Kidney (tissue), 14 donors: ENCODE results near the gene MYH10. TPM values are rescaled to one million over a fixed set of nuclear protein-coding genes. Genes with fewer than 3 reads are reported as not detected.

Source experiments
- DNase-seq, 5 donors: peaks; one replicate each; pipeline ENCODE4 v3.0.0-alpha.2; 2013 to 2020
- FAIRE-seq: peaks from 2 replicates; lab custom pipeline; 2012; peaks lifted over from hg19 to GRCh38; lab: Jason Lieb, UNC
- H3K27ac ChIP-seq, 2 donors: one replicate each; pipeline ENCODE4 v1.7.0; 2013; ENCODE audit warnings: low read depth in 2 of 2, low read length in 2 of 2, inconsistent platforms in 1 of 2
- H3K27me3 ChIP-seq: one replicate; pipeline ENCODE4 v1.7.1; 2013; ENCODE audit warnings: low read length, inconsistent platforms; ENCODE audit not compliant: control insufficient read depth, insufficient read depth
- H3K36me3 ChIP-seq, 3 donors: one replicate each; pipeline versions ENCODE4 v1.7.0 to v1.7.1; 2013; ENCODE audit warnings: low read length in 3 of 3, control low read depth in 1 of 3, inconsistent platforms in 1 of 3; ENCODE audit not compliant: insufficient read depth in 3 of 3, control insufficient read depth in 2 of 3
- H3K4me1 ChIP-seq, 3 donors: one replicate each; pipeline versions ENCODE4 v1.7.0 to v1.7.1; 2013; ENCODE audit warnings: low read length in 3 of 3, inconsistent platforms in 1 of 3, low read depth in 1 of 3; ENCODE audit not compliant: control insufficient read depth in 2 of 3, insufficient read depth in 2 of 3
- H3K4me3 ChIP-seq, 3 donors: one replicate each; pipeline versions ENCODE4 v1.7.0 to v1.8.1; 2013; ENCODE audit warnings: low read length in 3 of 3, control low read depth in 1 of 3, inconsistent platforms in 1 of 3
- H3K9ac ChIP-seq, 3 donors: one replicate each; pipeline versions ENCODE4 v1.7.0 to v1.7.1; 2013; ENCODE audit warnings: low read length in 3 of 3, control low read depth in 1 of 3, inconsistent platforms in 1 of 3
- H3K9me3 ChIP-seq, 3 donors: one replicate each; pipeline versions ENCODE4 v1.7.0 to v1.7.1; 2013; ENCODE audit warnings: low read length in 3 of 3, control low read depth in 1 of 3, inconsistent platforms in 1 of 3; ENCODE audit not compliant: control insufficient read depth in 2 of 3, insufficient read depth in 1 of 3
- intact Hi-C: fragments of 100-400 bp; cut with DNase I; formaldehyde crosslinking; loops from one replicate; pipeline ENCODE4 v1.11.1; 2022
- polyA plus RNA-seq: library from polyadenylated mRNA; stranded (reverse); fragments of 350-450 nt; fragmentation: Illumina TruSeq; extraction: RNeasy Lipid Tissue Mini Kit (QIAGEN cat#74804); gene quantifications from one replicate; pipeline ENCODE4 v1.2.3, GENCODE V29; 2014; ENCODE audit warnings: low read depth, low replicate concordance; ENCODE audit not compliant: insufficient read depth
- total RNA-seq: library from RNA; stranded (reverse); fragmentation: NEBNext Ultra II Directional; extraction: Animal tissue kit (Norgen Biotek cat#: 25700); gene quantifications from one replicate; pipeline ENCODE4 v1.2.1, GENCODE V29; 2021
- TF ChIP-seq, protein P1 (sequence below): IDR thresholded peaks from 3 replicates; pipeline ENCODE4 v1.5.1; 2012; ENCODE audit warnings: mild to moderate bottlenecking, moderate library complexity, borderline replicate concordance; ENCODE audit not compliant: insufficient read depth; ENCODE audit errors: extremely low read depth
- donor health status: control.
- donor health status: control.
- donor health status: control.
- donor health status: control.
- donor health status: control.
- donor health status: DM: yes; HTN: yes; CAD: no.
- donor health status: Normal renal cell carcinoma (clear cell type).

MYH10 gene
- total and polyA plus RNA-seq, 2 donors from 2014 or later, result 23.6 to 104 TPM

DNA sequence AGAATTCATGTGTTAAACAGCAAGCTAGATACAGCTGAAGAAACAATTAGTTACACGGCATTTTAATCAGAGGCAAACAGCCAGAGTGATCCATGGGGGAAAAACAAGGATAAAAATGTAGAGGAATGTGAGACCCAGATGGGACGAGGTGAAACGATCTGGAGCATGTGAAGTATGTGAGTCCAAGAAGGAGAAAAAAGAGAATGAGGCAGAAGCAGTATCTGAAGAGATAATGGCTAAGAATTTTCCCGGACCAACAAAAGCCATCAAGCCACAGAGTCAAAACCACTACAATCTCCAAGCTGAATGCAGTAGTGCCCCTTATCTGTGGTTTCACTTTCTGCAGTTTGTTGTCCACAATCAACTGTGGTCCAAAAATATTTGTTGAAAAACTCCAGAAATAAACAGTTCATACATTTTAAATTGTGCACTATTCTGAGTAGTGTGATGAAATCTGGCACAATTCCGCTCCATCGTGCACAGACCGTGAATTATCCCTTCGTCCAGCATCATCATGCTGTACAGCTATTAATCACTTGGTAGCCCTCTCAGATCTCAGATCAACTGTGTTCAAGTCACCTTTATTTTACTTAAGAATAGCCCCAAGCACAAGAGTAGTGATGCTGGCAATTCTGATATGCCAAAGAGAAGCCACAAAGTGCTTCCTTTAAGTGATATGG, 18.8 kb downstream of the MYH10 start:
- TF ChIP-seq, protein P1, sequence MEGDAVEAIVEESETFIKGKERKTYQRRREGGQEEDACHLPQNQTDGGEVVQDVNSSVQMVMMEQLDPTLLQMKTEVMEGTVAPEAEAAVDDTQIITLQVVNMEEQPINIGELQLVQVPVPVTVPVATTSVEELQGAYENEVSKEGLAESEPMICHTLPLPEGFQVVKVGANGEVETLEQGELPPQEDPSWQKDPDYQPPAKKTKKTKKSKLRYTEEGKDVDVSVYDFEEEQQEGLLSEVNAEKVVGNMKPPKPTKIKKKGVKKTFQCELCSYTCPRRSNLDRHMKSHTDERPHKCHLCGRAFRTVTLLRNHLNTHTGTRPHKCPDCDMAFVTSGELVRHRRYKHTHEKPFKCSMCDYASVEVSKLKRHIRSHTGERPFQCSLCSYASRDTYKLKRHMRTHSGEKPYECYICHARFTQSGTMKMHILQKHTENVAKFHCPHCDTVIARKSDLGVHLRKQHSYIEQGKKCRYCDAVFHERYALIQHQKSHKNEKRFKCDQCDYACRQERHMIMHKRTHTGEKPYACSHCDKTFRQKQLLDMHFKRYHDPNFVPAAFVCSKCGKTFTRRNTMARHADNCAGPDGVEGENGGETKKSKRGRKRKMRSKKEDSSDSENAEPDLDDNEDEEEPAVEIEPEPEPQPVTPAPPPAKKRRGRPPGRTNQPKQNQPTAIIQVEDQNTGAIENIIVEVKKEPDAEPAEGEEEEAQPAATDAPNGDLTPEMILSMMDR, result no peak
- Histone ChIP-seq H3K9ac (no peak overlapping the region), H3K4me1 (peaks cover 0 to 5% (median 2%) of the 10 kb centered on the region in 3 donors), H3K9me3 (no peaks in the 10 kb centered on the region), H3K27ac (no peak overlapping the region), H3K4me3 (no peak overlapping the region), H3K36me3 (no peaks in the 10 kb centered on the region), H3K27me3 (no peaks in the 10 kb centered on the region)
- DNase-seq (no peak), FAIRE-seq (no peak)
- intact Hi-C loops, result no loop called here

DNA sequence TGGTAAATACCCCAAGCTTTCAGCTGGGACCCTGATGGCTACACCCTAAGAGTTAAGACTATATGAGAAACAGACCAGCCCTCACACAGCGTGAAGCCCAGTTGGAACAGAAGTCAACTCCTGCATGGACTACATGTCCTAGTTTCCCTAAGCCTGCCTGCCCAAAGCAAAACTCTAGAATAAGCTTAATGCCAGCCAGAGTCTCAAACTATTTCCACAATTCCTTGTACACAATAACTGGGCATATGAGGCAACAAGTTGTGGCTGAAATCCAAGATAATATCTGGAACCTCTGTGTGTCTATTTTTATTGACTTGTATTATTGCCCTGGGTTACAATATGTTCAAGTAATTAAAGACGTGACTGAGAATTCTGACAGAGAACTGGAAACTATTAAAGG, 19.4 kb downstream of the MYH10 start:
- no peaks in the 10 kb centered on the region for H3K27me3 ChIP-seq
- H3K4me1 ChIP-seq, result peaks cover 0 to 11% (median 9%) of the 10 kb centered on the region in 3 donors
- DNase-seq (no peak), FAIRE-seq (no peak)
- no peaks in the 10 kb centered on the region for H3K36me3 ChIP-seq
- TF ChIP-seq, protein P1, result no peak
- no peak overlapping the region for H3K9ac ChIP-seq
- H3K27ac ChIP-seq, result no peak overlapping the region
- H3K9me3 ChIP-seq, result no peaks in the 10 kb centered on the region
- H3K4me3 ChIP-seq, result no peak overlapping the region
- intact Hi-C loops, result no loop called here

DNA sequence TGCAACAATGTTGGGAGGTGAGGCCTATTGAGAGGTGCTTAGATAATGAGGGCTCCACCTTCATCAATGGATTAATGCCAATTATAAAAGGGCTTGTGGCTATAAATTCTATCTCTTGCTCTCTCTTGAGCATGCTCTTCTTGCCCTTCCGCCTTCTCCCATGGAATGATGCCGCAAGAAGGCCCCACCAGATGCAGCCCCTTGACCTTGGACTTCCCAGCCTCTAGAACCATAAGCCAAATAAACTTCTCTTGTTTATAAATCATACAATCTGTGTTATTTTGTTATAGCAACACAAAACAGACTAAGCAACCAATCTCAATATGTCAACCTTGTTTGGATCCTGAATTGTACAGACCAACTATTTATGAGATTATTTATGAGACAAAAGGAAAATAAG, 20.0 kb downstream of the MYH10 start:
- intact Hi-C loops, result no loop called here

More for the DNA sequence above, 20.0 kb downstream of the MYH10 start:
- Histone ChIP-seq H3K4me3 (no peak overlapping the region), H3K27me3 (no peaks in the 10 kb centered on the region), H3K4me1 (peaks cover 0 to 12% (median 9%) of the 10 kb centered on the region in 3 donors), H3K9ac (no peak overlapping the region), H3K27ac (no peak overlapping the region), H3K36me3 (no peaks in the 10 kb centered on the region), H3K9me3 (no peaks in the 10 kb centered on the region)
- FAIRE-seq (no peak), DNase-seq (no peak)
- TF ChIP-seq, protein P1, result no peak
